H1 (cell line): Measurements from ENCODE around the gene GPR17. TPM values are rescaled to one million over a fixed set of nuclear protein-coding genes. Genes with fewer than 3 reads are reported as not detected.
A peak's percentile ranks its signal among the peaks of the same experiment; 100 is the strongest.

Source experiments
- CTCF ChIA-PET: fragments of 300-600 bp; sonication (Branson Sonifier 250); formaldehyde crosslinking; loops from one replicate; lab custom pipeline; 2021; ENCODE audit not compliant: partially characterized antibody; lab: Charles Lee
- POLR2A ChIA-PET: fragments of 300-600 bp; sonication (Branson Sonifier 250); formaldehyde crosslinking; loops from one replicate; lab custom pipeline; 2021; ENCODE audit warnings: inconsistent platforms; ENCODE audit not compliant: partially characterized antibody; lab: Charles Lee
- DNase-seq, 2 experiments: peaks; one replicate each; pipeline versions ENCODE4 v3.0.0 to v3.0.0-alpha.2; 2010 to 2022; ENCODE audit warnings: low spot score in 2 of 2, low read depth in 1 of 2, mixed read lengths in 1 of 2
- FAIRE-seq: peaks from 2 replicates; lab custom pipeline; 2011; peaks lifted over from hg19 to GRCh38; lab: Jason Lieb, UNC
- H2AFZ ChIP-seq: 2 replicates; pipeline ENCODE4 v1.8.1; 2012; ENCODE audit warnings: low read length, inconsistent platforms
- H2AK5ac ChIP-seq: 2 replicates; pipeline ENCODE4 v1.6.1; 2013; ENCODE audit warnings: low read depth, low read length
- H2BK120ac ChIP-seq: replicated peaks from 2 replicates; pipeline ENCODE3; 2013; ENCODE audit warnings: low read depth, low read length, inconsistent platforms
- H2BK12ac ChIP-seq: 2 replicates; pipeline ENCODE4 v1.6.1; 2013; ENCODE audit warnings: low read depth, low read length
- H2BK15ac ChIP-seq: 2 replicates; pipeline ENCODE4 v1.6.1; 2013; ENCODE audit warnings: low read length
- H2BK20ac ChIP-seq: 2 replicates; pipeline ENCODE4 v1.6.1; 2013; ENCODE audit warnings: low read length
- H2BK5ac ChIP-seq: 2 replicates; pipeline ENCODE4 v1.6.1; 2013; ENCODE audit warnings: low read depth, low read length
- H3K14ac ChIP-seq: 2 replicates; pipeline ENCODE4 v1.6.1; 2013; ENCODE audit warnings: inconsistent platforms; ENCODE audit not compliant: insufficient read length
- H3K18ac ChIP-seq: 2 replicates; pipeline ENCODE4 v1.6.1; 2013; ENCODE audit warnings: low read length; ENCODE audit errors: extremely low read depth
- H3K23ac ChIP-seq: 2 replicates; pipeline ENCODE4 v1.6.1; 2013; ENCODE audit warnings: inconsistent platforms; ENCODE audit not compliant: insufficient read length
- H3K23me2 ChIP-seq: 2 replicates; pipeline ENCODE4 v1.6.1; 2013; ENCODE audit warnings: low read depth, low read length
- H3K27ac ChIP-seq: 2 replicates; pipeline ENCODE4 v1.6.1; 2011; ENCODE audit warnings: low read depth, low read length, inconsistent platforms
- H3K27me3 ChIP-seq, 4 experiments: replicated peaks in 1 of 4; 1 replicate in 1 of 4; 2 replicates in 3 of 4; pipeline versions ENCODE4 v1.6.1 to v1.8.1; 2011 to 2013; ENCODE audit warnings: low read length in 3 of 4, mild to moderate bottlenecking in 3 of 4, inconsistent platforms in 2 of 4, mixed read lengths in 2 of 4, moderate library complexity in 1 of 4; ENCODE audit not compliant: control insufficient read depth in 3 of 4, insufficient read depth in 3 of 4; ENCODE audit errors: extremely low read depth in 1 of 4
- H3K36me3 ChIP-seq, 4 experiments: 2 replicates each; pipeline versions ENCODE4 v1.6.1 to v1.8.1; 2011 to 2013; ENCODE audit warnings: mild to moderate bottlenecking in 4 of 4, low read length in 3 of 4, moderate library complexity in 2 of 4, control low read depth in 1 of 4, inconsistent platforms in 1 of 4; ENCODE audit not compliant: insufficient read depth in 4 of 4, control insufficient read depth in 2 of 4
- H3K4ac ChIP-seq: replicated peaks from 2 replicates; pipeline ENCODE3; 2013; ENCODE audit warnings: low read length, low read depth, mixed read lengths, inconsistent platforms; ENCODE audit not compliant: insufficient read length
- H3K4me1 ChIP-seq, 4 experiments: replicated peaks in 1 of 4; 1 replicate in 1 of 4; 2 replicates in 3 of 4; pipeline versions ENCODE4 v1.6.1 to v1.8.1; 2011 to 2013; ENCODE audit warnings: low read length in 3 of 4, inconsistent platforms in 2 of 4, mixed read lengths in 1 of 4; ENCODE audit not compliant: insufficient read depth in 4 of 4, control insufficient read depth in 3 of 4
- H3K4me2 ChIP-seq, 2 experiments: 2 replicates each; pipeline versions ENCODE4 v1.6.1 to v1.8.1; 2011 to 2013; ENCODE audit warnings: low read depth in 2 of 2, low read length in 2 of 2, control low read depth in 1 of 2, inconsistent platforms in 1 of 2, mild to moderate bottlenecking in 1 of 2; ENCODE audit not compliant: insufficient read depth in 1 of 2
- H3K4me3 ChIP-seq, 4 experiments: fragments of 200-600, 300-600 bp in 1 of 4; sonication (generic), shearing (Covaris generic), sonication (Bioruptor Twin) in 1 of 4; 2 replicates each; pipeline versions ENCODE4 v1.5.1 to v1.8.1; 2011 to 2016; ENCODE audit warnings: low read length in 4 of 4, low read depth in 3 of 4, control low read depth in 2 of 4, inconsistent platforms in 2 of 4, mild to moderate bottlenecking in 2 of 4, mixed read lengths in 1 of 4, moderate library complexity in 1 of 4; ENCODE audit not compliant: insufficient read depth in 2 of 4; ENCODE audit errors: extremely low read depth in 1 of 4
- H3K56ac ChIP-seq: replicated peaks from 2 replicates; pipeline ENCODE3; 2013; ENCODE audit warnings: low read depth, mild to moderate bottlenecking, mixed read lengths, low read length, inconsistent platforms; ENCODE audit not compliant: insufficient read length
- H3K79me1 ChIP-seq: 2 replicates; pipeline ENCODE4 v1.6.1; 2013; ENCODE audit warnings: low read depth, low read length, control low read depth
- H3K79me2 ChIP-seq, 2 experiments: 2 replicates each; pipeline versions ENCODE4 v1.6.1 to v1.8.1; 2012 to 2013; ENCODE audit warnings: low read length in 2 of 2, mild to moderate bottlenecking in 2 of 2, inconsistent platforms in 1 of 2; ENCODE audit not compliant: insufficient read depth in 2 of 2, control insufficient read depth in 1 of 2
- H3K9ac ChIP-seq, 4 experiments: replicated peaks in 1 of 4; 1 replicate in 1 of 4; 2 replicates in 3 of 4; pipeline versions ENCODE4 v1.6.1 to v1.8.1; 2011 to 2013; ENCODE audit warnings: low read depth in 3 of 4, low read length in 3 of 4, control low read depth in 2 of 4, mild to moderate bottlenecking in 2 of 4, moderate library complexity in 2 of 4, inconsistent platforms in 1 of 4; ENCODE audit errors: extremely low read depth in 1 of 4
- H3K9me3 ChIP-seq, 2 experiments: 2 replicates each; pipeline versions ENCODE4 v1.6.1 to v1.8.1; 2012 to 2013; ENCODE audit warnings: mild to moderate bottlenecking in 2 of 2, moderate library complexity in 2 of 2, control low read depth in 1 of 2, inconsistent platforms in 1 of 2, low read depth in 1 of 2, low read length in 1 of 2, mixed read lengths in 1 of 2; ENCODE audit not compliant: insufficient read depth in 2 of 2
- H4K20me1 ChIP-seq, 2 experiments: replicated peaks in 1 of 2; 2 replicates each; pipeline versions ENCODE3 to v1.8.1; 2011 to 2013; ENCODE audit warnings: inconsistent platforms in 2 of 2, low read length in 2 of 2, mild to moderate bottlenecking in 1 of 2; ENCODE audit not compliant: insufficient read depth in 2 of 2, control insufficient read depth in 1 of 2
- H4K5ac ChIP-seq: 2 replicates; pipeline ENCODE4 v1.6.1; 2013; ENCODE audit warnings: low read length, low read depth, mixed read lengths, inconsistent platforms; ENCODE audit not compliant: insufficient read length
- H4K8ac ChIP-seq: 2 replicates; pipeline ENCODE4 v1.8.0; 2013; ENCODE audit warnings: mild to moderate bottlenecking, moderate library complexity, low read length, inconsistent platforms; ENCODE audit not compliant: insufficient read depth; ENCODE audit errors: extremely low read depth
- H4K91ac ChIP-seq: replicated peaks from 2 replicates; pipeline ENCODE3; 2013; ENCODE audit warnings: low read length, mixed read lengths, inconsistent platforms; ENCODE audit not compliant: insufficient read length
- BRCA1 ChIP-seq: IDR thresholded peaks from 2 replicates; pipeline ENCODE4 v1.6.1; 2012; ENCODE audit warnings: low read depth, low read length, improper control_type of control experiment
- CHD1 ChIP-seq: IDR thresholded peaks from 2 replicates; pipeline ENCODE4 v1.6.1; 2012; ENCODE audit warnings: low read depth, low read length, improper control_type of control experiment
- FOSL1 ChIP-seq: IDR thresholded peaks from 2 replicates; pipeline ENCODE4 v1.6.1; 2011; ENCODE audit warnings: mild to moderate bottlenecking, low read depth, low read length, moderate library complexity; ENCODE audit not compliant: insufficient read depth
- GABPA ChIP-seq: IDR thresholded peaks from 2 replicates; pipeline ENCODE4 v1.6.1; 2011; ENCODE audit warnings: mild to moderate bottlenecking, low read length, moderate library complexity, borderline replicate concordance; ENCODE audit not compliant: insufficient read depth
- HDAC2 ChIP-seq, 2 experiments: fragments of 300-600 bp in 1 of 2; sonication (generic) in 1 of 2; IDR thresholded peaks; 2 replicates each; pipeline ENCODE4 v1.6.1; 2011 to 2012; ENCODE audit warnings: low read depth in 2 of 2, low read length in 2 of 2, mild to moderate bottlenecking in 2 of 2, moderate library complexity in 2 of 2, borderline replicate concordance in 1 of 2, inconsistent platforms in 1 of 2
- KDM1A ChIP-seq: fragments of 200-600, 300-600 bp; sonication (generic); IDR thresholded peaks from 2 replicates; pipeline ENCODE4 v1.7.1; 2016; ENCODE audit warnings: mild to moderate bottlenecking, low read length, borderline replicate concordance
- RXRA ChIP-seq: IDR thresholded peaks from 2 replicates; pipeline ENCODE4 v1.6.1; 2011; ENCODE audit warnings: low read depth, mild to moderate bottlenecking, low read length, moderate library complexity; ENCODE audit not compliant: insufficient read depth
- SIX5 ChIP-seq: IDR thresholded peaks from 2 replicates; pipeline ENCODE4 v1.6.1; 2011; ENCODE audit warnings: mild to moderate bottlenecking, low read depth, low read length
- YY1 ChIP-seq: IDR thresholded peaks from 2 replicates; pipeline ENCODE4 v1.6.1; 2011; ENCODE audit warnings: low read depth, mild to moderate bottlenecking, low read length
- WGBS, 2 experiments: shearing (Covaris generic) in 1 of 2; methylation state at CpG; one replicate each; pipeline versions ENCODE4 v1.1.6 to v1.1.7; 2013 to 2015; ENCODE audit warnings: low lambda C conversion rate in 2 of 2, mixed read lengths in 2 of 2, inconsistent platforms in 1 of 2, low coverage in 1 of 2, missing lambda C conversion rate in 1 of 2; ENCODE audit not compliant: insufficient replicate concordance in 2 of 2, insufficient coverage in 1 of 2, insufficient read length in 1 of 2; ENCODE audit errors: extremely low coverage in 1 of 2, missing lambda C conversion rate in 1 of 2; 5-methylcytosine and 5-hydroxymethylcytosine counted together
- polyA plus RNA-seq, 7 experiments: library from polyadenylated mRNA; depleted of rRNA in 3 of 7; stranded (reverse) in 5 of 7; unstranded in 2 of 7; fragments of >200 nt in 5 of 7; fragments of 200-250 nt in 2 of 7; gene quantifications; 1 replicate in 5 of 7; 2 replicates in 1 of 7; 4 replicates in 1 of 7; pipeline versions ENCODE4 v1.2.1 to v1.2.3, GENCODE V29; 2011 to 2013; ENCODE audit warnings: missing spikeins in 2 of 7, mixed read lengths in 2 of 7
- total RNA-seq: library from RNA; stranded (reverse); fragmentation: NEBNext Ultra II Directional; extraction: Animal tissue kit (Norgen Biotek cat#: 25700); gene quantifications from 2 replicates; pipeline ENCODE4 v1.2.1, GENCODE V29; 2021
- TF ChIP-seq, protein P1 (sequence below): IDR thresholded peaks from 2 replicates; pipeline ENCODE4 v1.6.1; 2011; ENCODE audit warnings: low read length, improper control_type of control experiment
- TF ChIP-seq, protein P2 (sequence below): IDR thresholded peaks from 2 replicates; pipeline ENCODE4 v1.6.1; 2012; ENCODE audit warnings: inconsistent platforms

The GPR17 gene
- total and polyA plus RNA-seq, 2 of the 8 experiments (the other 6 are each of a cell fraction or from before 2014, with no cell fraction given), result 0.03 TPM; not detected in 1

DNA sequence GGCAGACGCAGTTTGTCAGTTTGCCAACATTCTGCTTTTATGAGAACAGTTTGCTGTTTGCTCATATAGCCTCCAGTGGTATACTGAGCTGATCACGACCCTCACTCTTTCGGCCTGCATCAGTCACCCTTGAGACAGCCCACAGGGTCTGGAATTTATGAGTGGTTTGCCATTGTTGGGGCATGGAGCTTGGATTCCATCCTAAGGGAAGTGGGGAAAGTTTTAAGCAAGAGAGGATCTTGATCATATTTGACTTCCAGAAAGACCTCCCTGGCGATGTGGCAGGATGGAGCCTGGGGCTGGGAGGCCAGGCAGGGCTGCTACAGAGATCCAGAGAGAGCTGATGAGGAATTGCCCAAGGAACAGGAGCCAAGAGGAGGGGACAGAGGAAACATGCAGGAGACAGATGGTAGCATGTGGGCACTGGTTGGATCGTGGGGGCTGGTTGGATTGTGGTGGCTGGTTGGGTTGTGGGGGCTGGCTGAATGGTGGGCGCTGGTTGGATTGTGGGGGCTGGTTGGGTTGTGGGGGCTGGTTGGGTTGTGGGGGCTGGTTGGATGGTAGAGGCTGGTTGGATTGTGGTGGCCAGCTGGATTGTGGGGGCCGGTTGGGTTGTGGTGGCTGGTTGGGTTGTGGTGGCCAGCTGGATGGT is 27.3 kb upstream of the GPR17 start:
- Histone ChIP-seq H2BK15ac (no peak overlapping the region), H3K4me3 (no peak overlapping the region)
- no peak for TF ChIP-seq RXRA
- TF ChIP-seq YY1, result no peak
- no peak for TF ChIP-seq KDM1A
- TF ChIP-seq BRCA1, result no peak
- no peak for TF ChIP-seq CHD1
- TF ChIP-seq SIX5, result no peak
- TF ChIP-seq, protein P1, sequence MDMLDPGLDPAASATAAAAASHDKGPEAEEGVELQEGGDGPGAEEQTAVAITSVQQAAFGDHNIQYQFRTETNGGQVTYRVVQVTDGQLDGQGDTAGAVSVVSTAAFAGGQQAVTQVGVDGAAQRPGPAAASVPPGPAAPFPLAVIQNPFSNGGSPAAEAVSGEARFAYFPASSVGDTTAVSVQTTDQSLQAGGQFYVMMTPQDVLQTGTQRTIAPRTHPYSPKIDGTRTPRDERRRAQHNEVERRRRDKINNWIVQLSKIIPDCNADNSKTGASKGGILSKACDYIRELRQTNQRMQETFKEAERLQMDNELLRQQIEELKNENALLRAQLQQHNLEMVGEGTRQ, result no peak
- no peak for TF ChIP-seq HDAC2 (IDR thresholded peaks at IDR 0.05; ENCODE audit: borderline replicate concordance in 1 of 2, low read depth in 2 of 2, low read length in 2 of 2)
- no peak for TF ChIP-seq FOSL1
- TF ChIP-seq GABPA, result no peak
- TF ChIP-seq, protein P2, sequence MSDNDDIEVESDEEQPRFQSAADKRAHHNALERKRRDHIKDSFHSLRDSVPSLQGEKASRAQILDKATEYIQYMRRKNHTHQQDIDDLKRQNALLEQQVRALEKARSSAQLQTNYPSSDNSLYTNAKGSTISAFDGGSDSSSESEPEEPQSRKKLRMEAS, result no peak

More for the DNA sequence above, 27.3 kb upstream of the GPR17 start:
- WGBS, 2 experiments, result 94% methylated on average over 6 of the region's 7 CpGs; no CpG with 5 or more reads in 1 of the 2 experiments
- H4K20me1 ChIP-seq, result no peaks in the 10 kb centered on the region
- H3K79me2 ChIP-seq, result no peaks in the 10 kb centered on the region
- H3K79me1 ChIP-seq, result no peaks in the 10 kb centered on the region
- no peak overlapping the region for H2AFZ ChIP-seq
- ChIA-PET POLR2A (no interaction called here), CTCF (interaction anchor here (1.0 kb wide), 1 partner anchor 32 kb away, joined by 3 read pairs; no protein-coding TSS in a partner anchor)
- H3K18ac ChIP-seq, result no peak overlapping the region
- no peak overlapping the region for H3K9ac ChIP-seq
- H3K4me1 ChIP-seq, result no peaks in the 10 kb centered on the region
- H3K23me2 ChIP-seq, result no peaks in the 10 kb centered on the region
- no peak overlapping the region for H3K14ac ChIP-seq
- no peaks in the 10 kb centered on the region; a peak in 1 of 4 replicates for H3K9me3 ChIP-seq
- no peak overlapping the region for H4K91ac ChIP-seq
- DNase-seq, result peak in 1 of 2 experiments; percentile 30
- H2BK20ac ChIP-seq, result no peak overlapping the region
- H3K4ac ChIP-seq, result no peak overlapping the region
- no peak overlapping the region for H3K27ac ChIP-seq
- no peak overlapping the region for H4K8ac ChIP-seq
- no peak overlapping the region for H2BK5ac ChIP-seq
- no peak overlapping the region for H2BK12ac ChIP-seq
- FAIRE-seq, result no peak
- no peak overlapping the region for H2BK120ac ChIP-seq
- H3K23ac ChIP-seq, result no peak overlapping the region
- no peak overlapping the region for H2AK5ac ChIP-seq
- H3K4me2 ChIP-seq, result no peak overlapping the region
- no peak overlapping the region for H4K5ac ChIP-seq
- no peaks in the 10 kb centered on the region for H3K36me3 ChIP-seq
- no peak overlapping the region for H3K56ac ChIP-seq
- no peaks in the 10 kb centered on the region for H3K27me3 ChIP-seq
